LNCAP (cell line): ENCODE results near the gene GAS2.

Experiments used
- TF ChIP-seq, protein P1 (sequence below): fragments of 450-650 bp; IDR thresholded peaks from 2 replicates; pipeline ENCODE4 v1.5.1; 2017; ENCODE audit warnings: mild to moderate bottlenecking

GAS2 gene

DNA sequence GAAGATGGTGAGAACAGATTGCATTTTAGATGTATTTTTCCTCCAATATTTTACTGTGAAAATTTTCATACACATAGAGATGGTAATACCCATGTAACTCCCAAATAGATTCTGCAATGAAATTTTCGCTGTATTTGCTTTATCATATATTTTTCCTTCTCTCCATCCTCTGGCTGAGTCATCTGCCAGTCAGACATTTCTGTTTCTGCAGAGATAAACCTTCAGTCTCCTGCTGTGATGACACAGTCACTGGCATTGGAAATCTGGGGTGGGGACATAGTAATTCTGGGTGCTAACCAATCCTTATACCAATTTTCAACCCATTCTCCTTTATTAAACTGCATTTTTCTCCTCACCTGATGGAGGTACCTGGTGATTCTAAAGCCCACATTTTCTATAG is 129.5 kb downstream of the GAS2 start:
- TF ChIP-seq, protein P1, sequence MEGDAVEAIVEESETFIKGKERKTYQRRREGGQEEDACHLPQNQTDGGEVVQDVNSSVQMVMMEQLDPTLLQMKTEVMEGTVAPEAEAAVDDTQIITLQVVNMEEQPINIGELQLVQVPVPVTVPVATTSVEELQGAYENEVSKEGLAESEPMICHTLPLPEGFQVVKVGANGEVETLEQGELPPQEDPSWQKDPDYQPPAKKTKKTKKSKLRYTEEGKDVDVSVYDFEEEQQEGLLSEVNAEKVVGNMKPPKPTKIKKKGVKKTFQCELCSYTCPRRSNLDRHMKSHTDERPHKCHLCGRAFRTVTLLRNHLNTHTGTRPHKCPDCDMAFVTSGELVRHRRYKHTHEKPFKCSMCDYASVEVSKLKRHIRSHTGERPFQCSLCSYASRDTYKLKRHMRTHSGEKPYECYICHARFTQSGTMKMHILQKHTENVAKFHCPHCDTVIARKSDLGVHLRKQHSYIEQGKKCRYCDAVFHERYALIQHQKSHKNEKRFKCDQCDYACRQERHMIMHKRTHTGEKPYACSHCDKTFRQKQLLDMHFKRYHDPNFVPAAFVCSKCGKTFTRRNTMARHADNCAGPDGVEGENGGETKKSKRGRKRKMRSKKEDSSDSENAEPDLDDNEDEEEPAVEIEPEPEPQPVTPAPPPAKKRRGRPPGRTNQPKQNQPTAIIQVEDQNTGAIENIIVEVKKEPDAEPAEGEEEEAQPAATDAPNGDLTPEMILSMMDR: no peak

DNA sequence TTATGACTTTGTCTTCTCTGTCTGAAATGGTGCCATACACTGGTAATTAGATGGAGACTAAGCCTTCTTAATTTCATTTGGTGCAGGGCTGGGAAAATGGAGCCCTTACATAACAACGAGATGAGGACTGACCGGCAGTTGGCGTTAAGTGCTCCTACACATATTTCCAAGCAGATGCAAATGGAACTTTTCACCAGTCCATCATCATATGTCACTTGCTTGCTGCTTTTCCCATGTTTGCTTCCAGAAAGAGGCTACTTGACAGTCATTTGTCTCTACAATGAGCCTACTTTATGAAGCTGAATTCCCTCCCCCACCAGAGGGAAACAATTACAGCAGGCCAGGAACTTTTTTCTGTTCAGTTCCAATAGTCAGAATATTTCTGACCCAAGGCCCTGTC is 130.6 kb downstream of the GAS2 start:
- TF ChIP-seq, protein P1: no peak

DNA sequence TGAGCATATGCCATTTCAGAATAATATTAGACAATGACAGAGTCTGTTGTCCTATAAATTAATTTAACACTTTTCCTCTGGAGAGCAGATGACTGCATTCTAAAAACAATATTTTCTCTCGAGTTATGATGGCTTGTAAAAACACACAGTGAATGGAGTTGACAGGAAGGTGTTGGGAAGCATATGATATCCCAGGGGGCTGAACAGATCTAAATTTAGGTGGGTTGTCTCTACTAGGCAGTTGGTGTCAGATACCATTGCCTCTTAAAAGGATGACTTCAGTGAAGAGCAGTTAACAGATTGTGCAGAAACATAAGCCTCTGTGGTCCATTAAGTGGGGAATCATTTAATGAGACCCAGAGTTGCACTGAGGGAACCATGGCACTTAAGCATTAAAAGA is 132.5 kb downstream of the GAS2 start:
- TF ChIP-seq, protein P1: no peak

DNA sequence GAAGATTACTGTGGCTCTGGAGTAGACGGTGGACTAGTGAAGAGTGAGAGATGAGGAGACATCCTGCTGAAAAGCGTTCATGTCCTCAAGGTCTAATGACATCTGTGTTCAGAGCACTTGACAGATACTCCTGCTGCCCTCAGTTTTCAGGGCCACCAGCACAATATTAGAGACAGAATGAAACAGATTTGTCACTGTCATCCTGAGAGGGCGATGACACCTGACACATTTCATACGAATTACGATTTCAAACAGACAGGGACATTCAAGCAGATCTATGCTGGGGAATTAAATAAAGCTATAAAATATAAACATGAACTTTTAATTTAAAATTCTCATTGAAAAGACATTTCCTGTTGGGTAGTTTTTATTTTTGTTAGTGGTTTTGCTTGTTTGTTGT is 134.1 kb downstream of the GAS2 start:
- TF ChIP-seq, protein P1: no peak

DNA sequence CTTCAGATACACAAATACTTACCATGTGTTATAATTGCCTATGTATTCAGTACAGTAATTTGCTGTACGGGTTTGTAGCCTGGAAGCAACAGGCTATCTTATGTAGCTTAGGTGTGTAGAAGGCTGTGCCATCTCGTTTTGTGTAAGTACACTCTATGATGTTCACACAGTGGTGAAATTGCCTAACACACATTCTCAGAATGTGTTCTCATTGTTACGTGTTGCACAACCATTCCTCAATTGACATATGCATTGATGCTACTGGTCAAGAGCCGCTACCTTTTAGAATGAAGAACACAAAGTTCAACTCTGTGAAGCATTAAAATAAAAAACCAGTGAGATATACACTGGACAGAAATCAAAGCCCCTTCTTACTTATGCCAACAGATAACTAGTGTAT is 136.4 kb downstream of the GAS2 start:
- TF ChIP-seq, protein P1: no peak

DNA sequence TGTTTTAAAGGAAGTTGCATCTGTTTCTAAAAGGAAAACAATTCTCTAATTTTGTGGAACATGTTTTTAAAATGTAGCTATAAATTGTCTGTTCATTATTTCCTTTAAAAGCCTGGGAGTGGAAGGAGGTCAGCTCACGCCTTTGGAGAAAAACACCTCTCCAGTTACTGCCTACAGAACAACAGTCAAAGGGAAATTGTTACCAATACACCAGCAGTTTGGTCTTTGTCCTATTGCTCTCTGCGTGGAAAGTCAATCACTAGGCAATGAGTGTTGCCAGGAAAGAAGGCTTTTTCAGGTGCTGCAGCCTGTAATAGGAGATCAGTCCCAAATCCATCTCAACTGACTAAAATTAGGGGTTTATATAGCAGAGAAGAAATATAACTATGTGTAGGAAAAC is 141.0 kb downstream of the GAS2 start:
- TF ChIP-seq, protein P1: no peak

DNA sequence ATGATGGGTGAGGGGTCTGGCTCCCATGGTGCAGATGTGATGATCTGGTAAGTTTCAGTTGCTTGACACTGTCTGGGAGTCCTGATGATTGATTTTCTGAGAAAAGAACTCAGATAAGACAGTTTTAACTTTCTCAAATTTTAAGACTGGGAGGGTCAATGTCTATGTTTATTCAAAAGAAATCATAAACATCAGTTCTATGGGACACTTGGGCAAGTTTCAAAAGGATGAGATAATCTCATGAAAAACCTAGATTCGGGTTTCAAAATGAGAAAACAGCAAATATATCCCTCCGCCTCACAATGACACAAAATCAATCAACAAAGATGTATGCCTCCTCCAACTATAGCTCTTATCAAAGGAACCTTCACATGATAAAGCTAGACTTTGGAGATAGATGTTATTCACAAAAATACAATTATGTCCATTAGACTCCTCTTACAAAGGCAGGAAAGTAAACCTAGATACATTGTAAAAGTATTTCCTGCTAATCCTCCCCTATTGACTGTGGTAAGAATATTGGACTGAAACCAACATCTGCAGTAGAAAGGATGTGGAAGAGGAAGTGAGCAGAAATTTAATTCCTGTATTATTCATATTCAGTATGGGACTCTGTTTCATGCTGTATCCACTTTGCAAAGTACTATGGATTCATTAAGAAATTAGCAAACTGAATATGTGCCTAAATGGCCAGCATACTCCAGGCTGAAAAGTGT is 141.6 kb downstream of the GAS2 start:
- TF ChIP-seq, protein P1: no peak
